HCT116 (cell line): ENCODE data around the gene TRIM9. TPM values are rescaled to one million over a fixed set of nuclear protein-coding genes. Genes with fewer than 3 reads are reported as not detected.

Experiments used
- ATAC-seq: fragments of 200-7000 bp; cut with Tn5 transposase; 2 replicates; pipeline ENCODE4 v1.9.1; 2020; ENCODE audit warnings: mild to moderate bottlenecking, moderate library complexity
- BruUV-seq: library from RNA; stranded (reverse); fragments of 400-500 nt; replicated peaks from 2 replicates; lab custom pipeline; 2021; lab: Mats Ljungman, UMichigan
- CTCF ChIA-PET: fragments of 300-600 bp; sonication (Branson Sonifier 250); formaldehyde crosslinking; loops from one replicate; lab custom pipeline; 2021; ENCODE audit warnings: antibody characterized with exemption; lab: Charles Lee
- POLR2A ChIA-PET: fragments of 300-600, 350-600 bp; sonication (Branson Sonifier 250); formaldehyde crosslinking; loops from one replicate; lab custom pipeline; 2021; ENCODE audit warnings: antibody characterized with exemption; lab: Charles Lee
- RAD21 ChIA-PET, 2 experiments: fragments of 300-600 bp; sonication (Branson Sonifier 250); formaldehyde crosslinking; loops; one replicate each; lab custom pipeline; 2023; ENCODE audit warnings: low total read pairs in 2 of 2; ENCODE audit not compliant: uncharacterized antibody in 2 of 2, unreplicated experiment in 2 of 2, low non-redundant PET in 1 of 2; lab: Charles Lee
- DNase-seq: peaks from one replicate; pipeline ENCODE4 v3.0.0-alpha.2; 2010; ENCODE audit warnings: low read depth, low spot score
- H2AFZ ChIP-seq: fragments of 200-600 bp; shearing (Covaris generic), sonication (generic); 2 replicates; pipeline ENCODE4 v1.6.1; 2017; ENCODE audit warnings: low read depth, mixed run types, mixed read lengths, antibody characterized with exemption, low read length; ENCODE audit not compliant: poor library complexity, severe bottlenecking
- H3K27ac ChIP-seq: 2 replicates; pipeline ENCODE4 v1.5.1; 2012; ENCODE audit warnings: low read depth, low read length
- H3K27me3 ChIP-seq: fragments of 200-600 bp; sonication (generic); 2 replicates; pipeline ENCODE4 v1.6.1; 2016; ENCODE audit warnings: mixed run types, low read length, mixed read lengths; ENCODE audit not compliant: insufficient read depth
- H3K36me3 ChIP-seq, 2 experiments: fragments of 200-500 bp in 1 of 2; fragments of 200-600 bp in 1 of 2; sonication (Bioruptor generic) in 1 of 2; sonication (generic) in 1 of 2; 2 replicates each; pipeline versions ENCODE4 v1.5.1 to v1.6.1; 2014 to 2016; ENCODE audit warnings: low read length in 2 of 2, inconsistent platforms in 1 of 2, mixed read lengths in 1 of 2, mixed run types in 1 of 2; ENCODE audit not compliant: insufficient read depth in 2 of 2, control insufficient read depth in 1 of 2
- H3K4me1 ChIP-seq, 2 experiments: fragments of 200-600 bp in 1 of 2; sonication (generic) in 1 of 2; 2 replicates each; pipeline versions ENCODE4 v1.5.1 to v1.6.1; 2012 to 2017; ENCODE audit warnings: low read length in 2 of 2, inconsistent platforms in 1 of 2, mild to moderate bottlenecking in 1 of 2, mixed read lengths in 1 of 2, mixed run types in 1 of 2, moderate library complexity in 1 of 2; ENCODE audit not compliant: insufficient read depth in 2 of 2, control insufficient read depth in 1 of 2
- H3K4me2 ChIP-seq: fragments of 200-600 bp; sonication (generic); 2 replicates; pipeline ENCODE4 v1.6.1; 2017; ENCODE audit warnings: mixed run types, low read length, mixed read lengths
- H3K4me3 ChIP-seq, 2 experiments: fragments of 200-600 bp in 1 of 2; sonication (generic) in 1 of 2; replicated peaks in 1 of 2; 2 replicates each; pipeline ENCODE4 v1.5.1; 2011 to 2016; ENCODE audit warnings: low read length in 2 of 2, control low read depth in 1 of 2, low read depth in 1 of 2, mild to moderate bottlenecking in 1 of 2, mixed read lengths in 1 of 2, mixed run types in 1 of 2
- H3K79me2 ChIP-seq: fragments of 200-600 bp; sonication (generic); 2 replicates; pipeline ENCODE4 v1.6.1; 2017; ENCODE audit warnings: mild to moderate bottlenecking, mixed run types, low read length, moderate library complexity, mixed read lengths; ENCODE audit not compliant: insufficient read depth
- H3K9ac ChIP-seq: fragments of 200-600 bp; sonication (generic); 2 replicates; pipeline ENCODE4 v1.6.1; 2016; ENCODE audit warnings: low read length, mixed read lengths
- H3K9me2 ChIP-seq: fragments of 200-600 bp; sonication (generic), shearing (Covaris generic); 2 replicates; pipeline ENCODE4 v1.6.1; 2017; ENCODE audit warnings: mixed run types, mild to moderate bottlenecking, moderate library complexity; ENCODE audit not compliant: insufficient read depth
- H3K9me3 ChIP-seq, 2 experiments: fragments of 200-500 bp in 1 of 2; fragments of 200-600 bp in 1 of 2; sonication (Bioruptor generic) in 1 of 2; sonication (generic) in 1 of 2; 2 replicates each; pipeline ENCODE4 v1.6.1; 2014 to 2017; ENCODE audit warnings: low read length in 2 of 2, mixed read lengths in 2 of 2, inconsistent platforms in 1 of 2, low read depth in 1 of 2, mild to moderate bottlenecking in 1 of 2, mixed run types in 1 of 2, moderate library complexity in 1 of 2; ENCODE audit not compliant: control insufficient read depth in 1 of 2, insufficient read depth in 1 of 2
- H4K20me1 ChIP-seq: fragments of 200-600 bp; sonication (generic), shearing (Covaris generic); 2 replicates; pipeline ENCODE4 v1.6.1; 2017; ENCODE audit warnings: mixed run types, mild to moderate bottlenecking, moderate library complexity; ENCODE audit not compliant: insufficient read depth
- CBX3 ChIP-seq: IDR thresholded peaks from 2 replicates; pipeline ENCODE4 v1.6.1; 2012; ENCODE audit warnings: low read depth
- EGR1 ChIP-seq: IDR thresholded peaks from 2 replicates; pipeline ENCODE4 v1.6.1; 2012; ENCODE audit warnings: low read depth
- ELF1 ChIP-seq: IDR thresholded peaks from 2 replicates; pipeline ENCODE4 v1.6.1; 2012; ENCODE audit warnings: low read depth, borderline replicate concordance
- EZH2 ChIP-seq: fragments of 200-600 bp; sonication (generic); IDR thresholded peaks from 2 replicates; pipeline ENCODE4 v1.6.1; 2017; ENCODE audit warnings: antibody characterized with exemption, mixed run types
- EZH2phosphoT487 ChIP-seq: fragments of 200-600 bp; IDR thresholded peaks from 2 replicates; pipeline ENCODE4 v1.6.1; 2018; ENCODE audit warnings: antibody characterized with exemption, borderline replicate concordance
- FOSL1 ChIP-seq: IDR thresholded peaks from 2 replicates; pipeline ENCODE4 v1.6.1; 2012; ENCODE audit warnings: low read depth
- JUND ChIP-seq: IDR thresholded peaks from 2 replicates; pipeline ENCODE4 v1.6.1; 2012
- POLR2A ChIP-seq: IDR thresholded peaks from 2 replicates; pipeline ENCODE4 v1.7.0; 2011; ENCODE audit warnings: borderline replicate concordance; ENCODE audit not compliant: insufficient read depth, insufficient read length; ENCODE audit errors: extremely low read depth
- RAD21 ChIP-seq: IDR thresholded peaks from 2 replicates; pipeline ENCODE4 v1.6.1; 2012; ENCODE audit warnings: low read depth, mild to moderate bottlenecking
- SIN3A ChIP-seq: IDR thresholded peaks from 2 replicates; pipeline ENCODE4 v1.6.1; 2012; ENCODE audit warnings: low read depth
- SRF ChIP-seq: IDR thresholded peaks from 2 replicates; pipeline ENCODE4 v1.6.1; 2012; ENCODE audit warnings: low read depth
- TCF7L2 ChIP-seq: IDR thresholded peaks from 2 replicates; pipeline ENCODE4 v1.7.0; 2011; ENCODE audit warnings: borderline replicate concordance, inconsistent platforms; ENCODE audit not compliant: insufficient read depth, insufficient read length; ENCODE audit errors: extremely low read depth
- YY1 ChIP-seq: IDR thresholded peaks from 2 replicates; pipeline ENCODE4 v1.6.1; 2011; ENCODE audit warnings: low read length, low read depth, moderate library complexity, mild to moderate bottlenecking; ENCODE audit not compliant: insufficient replicate concordance; ENCODE audit errors: extremely low read depth
- ZFX ChIP-seq: fragments of 450-650 bp; IDR thresholded peaks from 2 replicates; pipeline ENCODE4 v1.6.1; 2017
- ZNF274 ChIP-seq: fragments of 200-500 bp; sonication (Bioruptor generic); IDR thresholded peaks from 2 replicates; pipeline ENCODE4 v1.6.1; 2014; ENCODE audit warnings: mild to moderate bottlenecking, low read depth, low read length, inconsistent platforms
- intact Hi-C: fragments of 100-400 bp; cut with micrococcal nuclease; formaldehyde crosslinking; loops from 2 replicates; pipeline ENCODE4 v1.10.0; 2022
- total RNA-seq: library from RNA; stranded (reverse); gene quantifications from one replicate; pipeline ENCODE4 v1.2.1, GENCODE V29; 2021; ENCODE audit not compliant: unreplicated experiment
- TF ChIP-seq, protein P1 (sequence below): IDR thresholded peaks from 2 replicates; pipeline ENCODE4 v1.6.1; 2012; ENCODE audit warnings: low read depth
- TF ChIP-seq, protein P2 (sequence below): IDR thresholded peaks from 2 replicates; pipeline ENCODE4 v1.6.1; 2012
- TF ChIP-seq, protein P3 (sequence below): IDR thresholded peaks from 2 replicates; pipeline ENCODE4 v1.6.1; 2011; ENCODE audit warnings: mild to moderate bottlenecking, low read length, moderate library complexity; ENCODE audit not compliant: insufficient replicate concordance; ENCODE audit errors: extremely low read depth
- TF ChIP-seq, protein P4 (sequence below): IDR thresholded peaks from 2 replicates; pipeline ENCODE4 v1.6.1; 2012
- TF ChIP-seq, protein P5 (sequence below), 3 experiments: fragments of 200-600 bp in 1 of 3; sonication (generic) in 1 of 3; IDR thresholded peaks in 2 of 3; conservative IDR thresholded peaks in 1 of 3; 2 replicates each; pipeline ENCODE4 v1.5.1; 2012 to 2017; ENCODE audit warnings: low read depth in 2 of 3, low read length in 2 of 3, antibody characterized with exemption in 1 of 3, borderline replicate concordance in 1 of 3, control low read depth in 1 of 3, mild to moderate bottlenecking in 1 of 3, mixed read lengths in 1 of 3, mixed run types in 1 of 3, moderate library complexity in 1 of 3; ENCODE audit not compliant: insufficient read depth in 1 of 3

Gene TRIM9
- total RNA-seq, 1 experiment from 2014 or later, result 4.6 TPM

DNA sequence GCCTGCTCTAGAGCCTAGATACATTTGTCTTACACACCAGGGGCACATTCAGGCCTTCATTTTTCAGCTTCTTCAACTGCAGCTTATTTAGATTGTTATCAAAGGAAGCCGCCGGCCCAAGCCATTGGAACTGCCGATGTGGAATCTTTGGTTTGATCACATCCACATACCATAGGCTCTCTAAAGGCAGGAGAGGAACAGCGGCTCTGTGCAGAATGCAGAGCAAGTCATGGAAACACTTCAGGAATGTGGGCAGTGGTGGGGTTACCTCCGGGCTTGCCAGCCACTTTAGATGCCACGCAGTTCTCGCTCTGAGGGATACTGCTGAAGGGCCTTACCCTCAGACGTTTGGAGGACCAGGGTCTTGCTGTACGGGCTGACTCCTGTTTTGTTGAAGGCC lies 97.2 kb downstream of the TRIM9 start:
- Histone ChIP-seq H3K9ac (no peak overlapping the region), H3K9me3 (no peaks in the 10 kb centered on the region), H3K27me3 (no peaks in the 10 kb centered on the region), H3K27ac (no peak overlapping the region), H3K36me3 (no peaks in the 10 kb centered on the region), H3K79me2 (no peaks in the 10 kb centered on the region), H2AFZ (no peak overlapping the region), H3K9me2 (no peaks in the 10 kb centered on the region), H3K4me3 (no peak overlapping the region), H3K4me2 (no peak overlapping the region), H3K4me1 (no peaks in the 10 kb centered on the region), H4K20me1 (no peaks in the 10 kb centered on the region)
- TF ChIP-seq CBX3, result no peak
- no peak for TF ChIP-seq EZH2
- no peak for TF ChIP-seq YY1
- no peak for TF ChIP-seq RAD21
- no peak for TF ChIP-seq EGR1
- TF ChIP-seq SIN3A, result no peak
- TF ChIP-seq, protein P1, sequence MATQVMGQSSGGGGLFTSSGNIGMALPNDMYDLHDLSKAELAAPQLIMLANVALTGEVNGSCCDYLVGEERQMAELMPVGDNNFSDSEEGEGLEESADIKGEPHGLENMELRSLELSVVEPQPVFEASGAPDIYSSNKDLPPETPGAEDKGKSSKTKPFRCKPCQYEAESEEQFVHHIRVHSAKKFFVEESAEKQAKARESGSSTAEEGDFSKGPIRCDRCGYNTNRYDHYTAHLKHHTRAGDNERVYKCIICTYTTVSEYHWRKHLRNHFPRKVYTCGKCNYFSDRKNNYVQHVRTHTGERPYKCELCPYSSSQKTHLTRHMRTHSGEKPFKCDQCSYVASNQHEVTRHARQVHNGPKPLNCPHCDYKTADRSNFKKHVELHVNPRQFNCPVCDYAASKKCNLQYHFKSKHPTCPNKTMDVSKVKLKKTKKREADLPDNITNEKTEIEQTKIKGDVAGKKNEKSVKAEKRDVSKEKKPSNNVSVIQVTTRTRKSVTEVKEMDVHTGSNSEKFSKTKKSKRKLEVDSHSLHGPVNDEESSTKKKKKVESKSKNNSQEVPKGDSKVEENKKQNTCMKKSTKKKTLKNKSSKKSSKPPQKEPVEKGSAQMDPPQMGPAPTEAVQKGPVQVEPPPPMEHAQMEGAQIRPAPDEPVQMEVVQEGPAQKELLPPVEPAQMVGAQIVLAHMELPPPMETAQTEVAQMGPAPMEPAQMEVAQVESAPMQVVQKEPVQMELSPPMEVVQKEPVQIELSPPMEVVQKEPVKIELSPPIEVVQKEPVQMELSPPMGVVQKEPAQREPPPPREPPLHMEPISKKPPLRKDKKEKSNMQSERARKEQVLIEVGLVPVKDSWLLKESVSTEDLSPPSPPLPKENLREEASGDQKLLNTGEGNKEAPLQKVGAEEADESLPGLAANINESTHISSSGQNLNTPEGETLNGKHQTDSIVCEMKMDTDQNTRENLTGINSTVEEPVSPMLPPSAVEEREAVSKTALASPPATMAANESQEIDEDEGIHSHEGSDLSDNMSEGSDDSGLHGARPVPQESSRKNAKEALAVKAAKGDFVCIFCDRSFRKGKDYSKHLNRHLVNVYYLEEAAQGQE, result no peak
- TF ChIP-seq, protein P2, sequence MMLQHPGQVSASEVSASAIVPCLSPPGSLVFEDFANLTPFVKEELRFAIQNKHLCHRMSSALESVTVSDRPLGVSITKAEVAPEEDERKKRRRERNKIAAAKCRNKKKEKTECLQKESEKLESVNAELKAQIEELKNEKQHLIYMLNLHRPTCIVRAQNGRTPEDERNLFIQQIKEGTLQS, result no peak
- TF ChIP-seq, protein P3, sequence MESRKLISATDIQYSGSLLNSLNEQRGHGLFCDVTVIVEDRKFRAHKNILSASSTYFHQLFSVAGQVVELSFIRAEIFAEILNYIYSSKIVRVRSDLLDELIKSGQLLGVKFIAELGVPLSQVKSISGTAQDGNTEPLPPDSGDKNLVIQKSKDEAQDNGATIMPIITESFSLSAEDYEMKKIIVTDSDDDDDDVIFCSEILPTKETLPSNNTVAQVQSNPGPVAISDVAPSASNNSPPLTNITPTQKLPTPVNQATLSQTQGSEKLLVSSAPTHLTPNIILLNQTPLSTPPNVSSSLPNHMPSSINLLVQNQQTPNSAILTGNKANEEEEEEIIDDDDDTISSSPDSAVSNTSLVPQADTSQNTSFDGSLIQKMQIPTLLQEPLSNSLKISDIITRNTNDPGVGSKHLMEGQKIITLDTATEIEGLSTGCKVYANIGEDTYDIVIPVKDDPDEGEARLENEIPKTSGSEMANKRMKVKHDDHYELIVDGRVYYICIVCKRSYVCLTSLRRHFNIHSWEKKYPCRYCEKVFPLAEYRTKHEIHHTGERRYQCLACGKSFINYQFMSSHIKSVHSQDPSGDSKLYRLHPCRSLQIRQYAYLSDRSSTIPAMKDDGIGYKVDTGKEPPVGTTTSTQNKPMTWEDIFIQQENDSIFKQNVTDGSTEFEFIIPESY, result no peak
- no peak for TF ChIP-seq SRF
- TF ChIP-seq ZFX, result no peak
- no peak for TF ChIP-seq FOSL1
- TF ChIP-seq, protein P4, sequence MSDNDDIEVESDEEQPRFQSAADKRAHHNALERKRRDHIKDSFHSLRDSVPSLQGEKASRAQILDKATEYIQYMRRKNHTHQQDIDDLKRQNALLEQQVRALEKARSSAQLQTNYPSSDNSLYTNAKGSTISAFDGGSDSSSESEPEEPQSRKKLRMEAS, result no peak
- TF ChIP-seq EZH2phosphoT487, result no peak
- TF ChIP-seq, protein P5, sequence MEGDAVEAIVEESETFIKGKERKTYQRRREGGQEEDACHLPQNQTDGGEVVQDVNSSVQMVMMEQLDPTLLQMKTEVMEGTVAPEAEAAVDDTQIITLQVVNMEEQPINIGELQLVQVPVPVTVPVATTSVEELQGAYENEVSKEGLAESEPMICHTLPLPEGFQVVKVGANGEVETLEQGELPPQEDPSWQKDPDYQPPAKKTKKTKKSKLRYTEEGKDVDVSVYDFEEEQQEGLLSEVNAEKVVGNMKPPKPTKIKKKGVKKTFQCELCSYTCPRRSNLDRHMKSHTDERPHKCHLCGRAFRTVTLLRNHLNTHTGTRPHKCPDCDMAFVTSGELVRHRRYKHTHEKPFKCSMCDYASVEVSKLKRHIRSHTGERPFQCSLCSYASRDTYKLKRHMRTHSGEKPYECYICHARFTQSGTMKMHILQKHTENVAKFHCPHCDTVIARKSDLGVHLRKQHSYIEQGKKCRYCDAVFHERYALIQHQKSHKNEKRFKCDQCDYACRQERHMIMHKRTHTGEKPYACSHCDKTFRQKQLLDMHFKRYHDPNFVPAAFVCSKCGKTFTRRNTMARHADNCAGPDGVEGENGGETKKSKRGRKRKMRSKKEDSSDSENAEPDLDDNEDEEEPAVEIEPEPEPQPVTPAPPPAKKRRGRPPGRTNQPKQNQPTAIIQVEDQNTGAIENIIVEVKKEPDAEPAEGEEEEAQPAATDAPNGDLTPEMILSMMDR (IDR thresholded peaks at IDR 0.05 in 2 of 3, conservative IDR thresholded peaks at IDR 0.05 in 1 of 3; ENCODE audit: borderline replicate concordance in 1 of 3, insufficient read depth in 1 of 3, low read depth in 2 of 3, low read length in 2 of 3), result no peak
- TF ChIP-seq POLR2A, result no peak
- TF ChIP-seq ZNF274, result no peak
- no peak for TF ChIP-seq JUND
- TF ChIP-seq TCF7L2, result no peak
- no peak for TF ChIP-seq ELF1
- no peak for DNase-seq
- CTCF ChIA-PET, result no interaction called here
- intact Hi-C loops, result no loop called here
- no TSS peak for BruUV-seq
- ATAC-seq, result no peak
- POLR2A ChIA-PET, result no interaction called here
- RAD21 ChIA-PET, result no interaction called here
